ENCODE results near the gene CFAP99. TPM values are rescaled to one million over a fixed set of nuclear protein-coding genes. Genes with fewer than 3 reads are reported as not detected.

CFAP99 gene
- total and polyA plus RNA-seq, 9 of the 15 experiments (the other 6 are each of a cell fraction or from before 2014, with no cell fraction given) = 0.07 to 0.18 (median 0.09) TPM; not detected in 6

DNA sequence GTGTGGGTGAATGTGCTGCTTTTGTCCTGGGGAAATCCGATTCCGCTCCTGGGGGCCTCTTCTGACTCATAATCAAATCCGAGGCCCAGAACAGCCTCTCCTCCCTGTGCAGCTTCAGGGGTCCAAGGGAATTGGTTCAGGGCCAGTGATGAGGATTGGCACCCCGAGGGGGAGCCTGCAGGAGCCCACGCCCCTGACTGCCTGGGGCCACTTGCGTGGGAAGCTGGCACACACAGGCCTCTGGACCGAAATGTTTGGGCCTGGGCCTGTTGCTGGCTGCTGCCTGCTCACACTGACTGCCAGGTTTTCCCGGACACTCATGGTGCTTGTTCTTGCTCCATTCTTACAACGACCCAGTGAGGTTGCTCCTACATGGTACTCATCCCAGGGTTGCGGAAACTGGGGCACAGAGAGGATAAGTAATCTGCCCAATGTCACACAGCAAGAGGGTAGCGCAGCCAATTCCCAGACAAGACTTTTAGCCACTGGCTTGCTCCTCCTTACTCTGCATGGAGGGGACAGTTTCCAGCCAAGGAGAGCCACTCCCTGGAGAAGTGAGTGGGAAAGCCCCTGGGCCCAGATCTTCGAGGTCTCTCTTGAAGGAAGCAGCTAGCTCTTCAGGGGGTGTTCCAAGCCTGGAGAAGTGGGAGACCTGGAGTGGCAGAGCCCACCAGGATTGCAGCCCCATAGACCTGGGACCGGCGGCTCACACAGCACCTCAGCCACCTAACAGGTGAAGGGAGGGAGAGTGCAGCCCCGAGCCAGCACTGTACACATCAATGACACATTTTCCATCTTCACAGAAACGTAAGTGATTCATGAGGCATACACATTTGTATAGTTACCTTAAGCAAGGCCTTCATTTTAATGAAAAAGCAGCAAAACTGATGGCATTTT is 20.3 kb downstream of the CFAP99 start:
- Histone ChIP-seq H3K27ac (ENCODE audit: extremely low read depth, low read depth, low read length) (no peak overlapping the region), H3K4me1 (replicated peaks in 1 of 2; ENCODE audit: control insufficient read depth in 2 of 2, insufficient read depth in 2 of 2, low read length in 2 of 2) (peaks cover 4 to 44% of the 10 kb centered on the region in 2 experiments; a peak in 4 of 5 replicates), H2AFZ (ENCODE audit: low read depth, low read length) (no peak overlapping the region), H3K4me2 (ENCODE audit: insufficient read depth, low read length) (no peak overlapping the region), H4K20me1 (replicated peaks; ENCODE audit: control insufficient read depth, insufficient read depth, low read length) (no peaks in the 10 kb centered on the region), H3K4me3 (no peak overlapping the region), H3K9me1 (ENCODE audit: control insufficient read depth, insufficient read depth, low read length) (no peaks in the 10 kb centered on the region), H3K36me3 (ENCODE audit: control insufficient read depth, insufficient read depth, low read length) (no peaks in the 10 kb centered on the region), H3K79me2 (ENCODE audit: control insufficient read depth, insufficient read depth, low read length) (no peaks in the 10 kb centered on the region), H3K27me3 (ENCODE audit: control insufficient read depth in 2 of 2, insufficient read depth in 2 of 2, low read length in 2 of 2) (no peaks in the 10 kb centered on the region), H3K9me3 (replicated peaks; ENCODE audit: control insufficient read depth, insufficient read depth, low read depth, low read length) (no peaks in the 10 kb centered on the region), H3K9ac (ENCODE audit: insufficient read depth in 1 of 2, low read depth in 2 of 2, low read length in 2 of 2) (peak overlapping the region in 1 of 2 experiments; percentile 42; a peak in 1 of 4 replicates)
- WGBS (ENCODE audit: insufficient coverage, low coverage, missing lambda C conversion rate) = 51% methylated on average over 13 of the region's 16 CpGs
- ChIA-PET CTCF (ENCODE audit: low intra/inter-chr PET ratio) (no interaction called here), POLR2A (interaction anchor here (0.6 to 1.1 kb wide), 2 partner anchors 11 to 779 kb away, joined by 3 read pairs; no protein-coding TSS in a partner anchor)
- TF ChIP-seq TOE1 (IDR thresholded peaks at IDR 0.05; ENCODE audit: borderline replicate concordance) (no peak), TOE1 (CRISPR knock-in tag; IDR thresholded peaks at IDR 0.05; ENCODE audit: borderline replicate concordance, low read depth) (no peak), ZFP36 (IDR thresholded peaks at IDR 0.05; ENCODE audit: low read depth, low read length, partially characterized antibody) (peak; percentile 48)
- FAIRE-seq (no peak), DNase-seq (ENCODE audit: extremely low read depth in 1 of 4, low spot score in 3 of 4) (no peak), ATAC-seq (no peak)
- no TSS peak for BruUV-seq (replicated peaks)
- in situ Hi-C loops (cut with MboI) (no loop called here), intact Hi-C loops (cut with micrococcal nuclease) (no loop called here)

All from K562 (cell line).